Heart right ventricle (tissue), 16 donors: Measurements from ENCODE around the gene TMEM63C. TPM values are rescaled to one million over a fixed set of nuclear protein-coding genes. Genes with fewer than 3 reads are reported as not detected.

Experiments used
- ATAC-seq, 8 donors: fragments of 200-7000 bp; cut with Tn5 transposase; one replicate each; pipeline ENCODE4 v1.9.1; 2020; ENCODE audit warnings: mild to moderate bottlenecking in 8 of 8, moderate library complexity in 8 of 8, moderate number of reproducible peaks in 1 of 8
- DNase-seq, 2 donors: peaks; one replicate each; pipeline ENCODE4 v3.0.0-alpha.2; 2020
- H3K27ac ChIP-seq, 10 donors: fragments of 200-600 bp; sonication (generic) in 2 of 10; one replicate each; pipeline versions ENCODE4 v1.5.0 to v1.8.0; 2020 to 2022; ENCODE audit warnings: mild to moderate bottlenecking in 3 of 10
- H3K27me3 ChIP-seq, 7 donors: fragments of 200-600 bp; one replicate each; pipeline ENCODE4 v1.8.0; 2021 to 2022; ENCODE audit warnings: mild to moderate bottlenecking in 2 of 7
- H3K36me3 ChIP-seq, 9 donors: fragments of 200-600 bp; sonication (generic) in 1 of 9; one replicate each; pipeline versions ENCODE4 v1.5.0 to v1.8.0; 2020 to 2022; ENCODE audit warnings: mild to moderate bottlenecking in 2 of 9
- H3K4me1 ChIP-seq, 9 donors: fragments of 200-600 bp; sonication (generic) in 1 of 9; one replicate each; pipeline versions ENCODE4 v1.5.0 to v1.8.0; 2020 to 2022; ENCODE audit warnings: mild to moderate bottlenecking in 4 of 9
- H3K4me3 ChIP-seq, 10 donors: fragments of 200-600 bp; sonication (generic) in 2 of 10; one replicate each; pipeline versions ENCODE4 v1.5.0 to v1.8.0; 2020 to 2022; ENCODE audit warnings: mild to moderate bottlenecking in 7 of 10, moderate library complexity in 2 of 10
- H3K9me3 ChIP-seq, 11 donors: fragments of 200-600 bp in 10 of 11; sonication (generic) in 2 of 11; one replicate each; pipeline versions ENCODE4 v1.5.0 to v1.8.0; 2013 to 2022; ENCODE audit warnings: mild to moderate bottlenecking in 2 of 11, control low read depth in 1 of 11, moderate library complexity in 1 of 11
- WGBS, 2 donors: extraction: QIAGEN DNeasy Blood & Tissue Kit; methylation state at CpG; one replicate each; pipeline ENCODE4 v1.1.7; 2013; ENCODE audit warnings: inconsistent platforms in 1 of 2; 5-methylcytosine and 5-hydroxymethylcytosine counted together
- intact Hi-C, 10 donors: fragments of 100-400 bp; cut with DNase I; formaldehyde crosslinking; loops; one replicate each; pipeline versions ENCODE4 v1.11.1 to v1.14.2; 2022
- polyA plus RNA-seq, 2 donors: library from polyadenylated mRNA; stranded (reverse); fragments of 200-250 nt; gene quantifications; one replicate each; pipeline ENCODE4 v1.2.3, GENCODE V29; 2013
- total RNA-seq, 10 donors: library from RNA; stranded (reverse); fragmentation: NEBNext Ultra II Directional in 3 of 10; extraction: Animal tissue kit (Norgen Biotek cat#: 25700) in 3 of 10; gene quantifications; one replicate each; pipeline versions ENCODE4 v1.2.1 to v1.2.4, GENCODE V29; 2021 to 2023
- TF ChIP-seq, protein P1 (sequence below), 9 donors: fragments of 200-600 bp; sonication (generic) in 2 of 9; IDR thresholded peaks; one replicate each; pipeline versions ENCODE4 v1.5.0 to v1.8.0; 2021 to 2022; ENCODE audit warnings: antibody characterized with exemption in 9 of 9, mild to moderate bottlenecking in 5 of 9, moderate library complexity in 1 of 9
- donor health status: Arrhythmogenic right ventricular cardiomyopathy.
- donor health status: ischemic (EF 13 %, LVEDD 7.1; RV severe dilation, severe dysfunction).
- donor health status: healthy with polysubstance abuse.
- donor health status: DM: no; HTN: yes; CAD: no.
- donor health status: DM: no; HTN: no; CAD: no.
- donor health status: ischemic (EF 25% LVEDD 6.9; RV normal size, moderate dysfunction).
- donor health status: ischemic (EF 25% LVEDD 5.7; RV mildly dilated, moderate dysfunction).
- donor health status: healthy.
- donor health status: DM: yes; HTN: yes; CAD: no.
- donor health status: Ischemic cardiomyopathy.
- donor health status: ischemic (EF 35%, LVEDD 5.7; RV mildly dilated, moderate dysfunction).
- donor health status: nonischemic (EF 11% LVEDD 7.7; RV severe dilation, severe dysfunction).
- donor health status: DM: yes; HTN: yes; CAD: no.
- donor health status: PGD.
- donor health status: ischemic (EF 29% LVEDD 5.4; RV normal size, mild dysfunction).
- donor health status: nonischemic (EF 23%, LVEDD 6.1; RV moderate dilation, normal function).

Gene TMEM63C
- total and polyA plus RNA-seq, 12 donors, result under 0.01 to 7.2 (median 0.53) TPM

DNA sequence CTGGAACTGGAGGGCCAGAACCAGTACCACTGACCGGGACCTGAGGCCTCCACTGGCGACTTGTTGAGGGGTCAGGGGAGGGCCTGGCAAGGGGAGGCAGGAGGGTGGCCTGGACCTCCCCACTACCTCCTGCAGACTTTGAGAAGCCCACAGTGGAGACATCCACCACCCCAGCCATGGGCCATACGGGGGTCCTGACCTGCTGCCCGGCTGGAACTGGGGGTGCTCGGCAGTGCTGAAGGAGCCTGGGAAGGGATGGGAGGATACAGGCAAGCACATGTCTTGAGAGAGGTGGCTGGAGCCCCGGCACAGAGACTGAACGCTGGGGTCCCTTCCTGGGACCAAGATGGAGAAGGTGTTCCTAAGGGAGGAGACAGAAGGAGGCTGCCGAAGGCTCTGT, 75.1 kb downstream of the TMEM63C start:
- Histone ChIP-seq H3K9me3 (no peaks in the 10 kb centered on the region), H3K36me3 (no peaks in the 10 kb centered on the region), H3K4me3 (no peak overlapping the region), H3K27me3 (peaks cover 0 to 50% (median 15%) of the 10 kb centered on the region in 7 donors), H3K4me1 (no peaks in the 10 kb centered on the region), H3K27ac (no peak overlapping the region)
- ATAC-seq (peak in 1 of 8 donors; percentile 16), DNase-seq (no peak)
- TF ChIP-seq, protein P1, sequence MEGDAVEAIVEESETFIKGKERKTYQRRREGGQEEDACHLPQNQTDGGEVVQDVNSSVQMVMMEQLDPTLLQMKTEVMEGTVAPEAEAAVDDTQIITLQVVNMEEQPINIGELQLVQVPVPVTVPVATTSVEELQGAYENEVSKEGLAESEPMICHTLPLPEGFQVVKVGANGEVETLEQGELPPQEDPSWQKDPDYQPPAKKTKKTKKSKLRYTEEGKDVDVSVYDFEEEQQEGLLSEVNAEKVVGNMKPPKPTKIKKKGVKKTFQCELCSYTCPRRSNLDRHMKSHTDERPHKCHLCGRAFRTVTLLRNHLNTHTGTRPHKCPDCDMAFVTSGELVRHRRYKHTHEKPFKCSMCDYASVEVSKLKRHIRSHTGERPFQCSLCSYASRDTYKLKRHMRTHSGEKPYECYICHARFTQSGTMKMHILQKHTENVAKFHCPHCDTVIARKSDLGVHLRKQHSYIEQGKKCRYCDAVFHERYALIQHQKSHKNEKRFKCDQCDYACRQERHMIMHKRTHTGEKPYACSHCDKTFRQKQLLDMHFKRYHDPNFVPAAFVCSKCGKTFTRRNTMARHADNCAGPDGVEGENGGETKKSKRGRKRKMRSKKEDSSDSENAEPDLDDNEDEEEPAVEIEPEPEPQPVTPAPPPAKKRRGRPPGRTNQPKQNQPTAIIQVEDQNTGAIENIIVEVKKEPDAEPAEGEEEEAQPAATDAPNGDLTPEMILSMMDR (IDR thresholded peaks at IDR 0.05), result no peak
- WGBS, 2 donors, result 86 to 91% methylated on average over 8 of the region's 8 CpGs
- intact Hi-C loops, result no loop called here

GRCh38 chr14:77257700-77258099, 76.1 kb downstream of the TMEM63C start:
- H3K4me3 ChIP-seq, result no peak overlapping the region
- ATAC-seq (no peak), DNase-seq (no peak)
- peaks cover 0 to 48% (median 15%) of the 10 kb centered on the region in 7 donors for H3K27me3 ChIP-seq
- 82 to 89% methylated on average over 10 of the region's 10 CpGs for WGBS, 2 donors
- no peak overlapping the region for H3K27ac ChIP-seq
- no peaks in the 10 kb centered on the region for H3K9me3 ChIP-seq
- no peaks in the 10 kb centered on the region for H3K4me1 ChIP-seq
- intact Hi-C loops, result no loop called here
- TF ChIP-seq, protein P1 (IDR thresholded peaks at IDR 0.05), result no peak
- H3K36me3 ChIP-seq, result no peaks in the 10 kb centered on the region

DNA sequence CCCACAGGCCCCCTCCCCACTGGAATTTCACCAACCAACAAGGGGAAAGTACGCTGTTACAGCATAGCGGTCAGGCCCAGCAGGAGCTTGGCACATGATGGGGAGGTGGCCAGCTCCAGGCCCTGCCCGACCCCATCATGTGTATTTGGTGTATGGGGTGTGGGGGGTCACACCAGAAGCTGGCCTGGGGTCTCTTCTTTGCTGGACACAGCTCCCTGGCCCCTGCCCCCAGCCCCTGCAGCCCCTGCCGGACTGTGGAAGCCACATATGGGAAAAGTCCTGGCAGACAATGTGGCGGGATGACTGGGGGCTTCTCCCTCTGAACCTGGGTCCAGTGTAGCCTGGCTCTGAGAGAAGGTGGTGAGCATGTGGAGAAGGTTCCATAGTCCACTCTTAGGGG, 77.0 kb downstream of the TMEM63C start:
- Histone ChIP-seq H3K4me1 (no peaks in the 10 kb centered on the region), H3K9me3 (no peaks in the 10 kb centered on the region), H3K4me3 (no peak overlapping the region), H3K36me3 (no peaks in the 10 kb centered on the region), H3K27ac (no peak overlapping the region), H3K27me3 (peaks cover 0 to 42% (median 14%) of the 10 kb centered on the region in 7 donors)
- TF ChIP-seq, protein P1 (IDR thresholded peaks at IDR 0.05), result no peak
- intact Hi-C loops, result no loop called here
- no peak for ATAC-seq
- DNase-seq, result no peak
- WGBS, 2 donors, result 84 to 87% methylated on average over 5 of the region's 5 CpGs

GRCh38 chr14:77259025-77259715, 77.6 kb downstream of the TMEM63C start:
- TF ChIP-seq, protein P1 (IDR thresholded peaks at IDR 0.05), result no peak
- intact Hi-C loops, result no loop called here
- ATAC-seq (no peak), DNase-seq (no peak)
- no peaks in the 10 kb centered on the region for H3K9me3 ChIP-seq
- H3K4me1 ChIP-seq, result no peaks in the 10 kb centered on the region
- 60 to 68% methylated on average over 11 of the region's 11 CpGs for WGBS, 2 donors
- no peak overlapping the region for H3K4me3 ChIP-seq
- no peak overlapping the region for H3K27ac ChIP-seq
- no peaks in the 10 kb centered on the region for H3K36me3 ChIP-seq
- H3K27me3 ChIP-seq, result peaks cover 0 to 36% (median 14%) of the 10 kb centered on the region in 7 donors
